Uterus (tissue), 2 donors: ENCODE results near the gene AP2A2.

ENCODE experiments used
- CTCF ChIP-seq, 4 experiments: fragments of 200-600 bp in 2 of 4; fragments of 450-650 bp in 2 of 4; sonication (generic) in 2 of 4; IDR thresholded peaks; one replicate each; pipeline ENCODE4 v1.5.1; 2016 to 2019; ENCODE audit warnings: antibody characterized with exemption in 4 of 4, mild to moderate bottlenecking in 2 of 4, moderate library complexity in 1 of 4
- POLR2A ChIP-seq, 2 donors: fragments of 450-650 bp; IDR thresholded peaks; one replicate each; pipeline ENCODE4 v1.6.1; 2016; ENCODE audit warnings: antibody characterized with exemption in 2 of 2, mild to moderate bottlenecking in 1 of 2, moderate library complexity in 1 of 2

GRCh38 chr11:986952-987305, 61.3 kb downstream of the AP2A2 start:
- TF ChIP-seq CTCF (IDR thresholded peaks at IDR 0.05) (no peak), POLR2A (IDR thresholded peaks at IDR 0.05) (no peak)
